B cell (primary cell): ENCODE data around the gene CGNL1.

Source experiments
- EZH2 ChIP-seq: IDR thresholded peaks from 2 replicates; pipeline ENCODE4 v1.6.1; 2012; ENCODE audit warnings: borderline replicate concordance, low read depth, mild to moderate bottlenecking, moderate library complexity, low read length; ENCODE audit not compliant: insufficient read depth, poor library complexity, severe bottlenecking
- TF ChIP-seq, protein P1 (sequence below): fragments of 200-600 bp; IDR thresholded peaks from one replicate; pipeline ENCODE4 v1.8.0; 2022; ENCODE audit warnings: antibody characterized with exemption, mild to moderate bottlenecking

DNA sequence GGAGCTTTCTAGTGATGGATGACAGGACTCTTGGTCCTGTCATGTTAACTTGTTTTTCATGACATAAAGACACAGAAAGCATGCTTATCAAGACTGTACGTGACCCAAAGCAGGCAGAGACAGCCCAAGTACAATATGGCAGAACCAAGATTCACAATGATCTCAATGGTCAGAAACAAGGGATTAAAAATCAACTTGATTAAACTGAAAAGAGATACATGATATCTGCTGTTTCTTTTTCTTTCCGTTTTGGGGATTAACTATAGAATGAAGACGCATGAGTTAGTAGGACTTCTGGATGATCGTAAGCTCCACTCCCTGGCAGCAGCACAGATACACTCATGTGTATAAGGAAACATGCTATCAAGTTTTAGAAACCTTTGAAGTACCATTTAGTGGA, 117.0 kb downstream of the CGNL1 start:
- TF ChIP-seq, protein P1, sequence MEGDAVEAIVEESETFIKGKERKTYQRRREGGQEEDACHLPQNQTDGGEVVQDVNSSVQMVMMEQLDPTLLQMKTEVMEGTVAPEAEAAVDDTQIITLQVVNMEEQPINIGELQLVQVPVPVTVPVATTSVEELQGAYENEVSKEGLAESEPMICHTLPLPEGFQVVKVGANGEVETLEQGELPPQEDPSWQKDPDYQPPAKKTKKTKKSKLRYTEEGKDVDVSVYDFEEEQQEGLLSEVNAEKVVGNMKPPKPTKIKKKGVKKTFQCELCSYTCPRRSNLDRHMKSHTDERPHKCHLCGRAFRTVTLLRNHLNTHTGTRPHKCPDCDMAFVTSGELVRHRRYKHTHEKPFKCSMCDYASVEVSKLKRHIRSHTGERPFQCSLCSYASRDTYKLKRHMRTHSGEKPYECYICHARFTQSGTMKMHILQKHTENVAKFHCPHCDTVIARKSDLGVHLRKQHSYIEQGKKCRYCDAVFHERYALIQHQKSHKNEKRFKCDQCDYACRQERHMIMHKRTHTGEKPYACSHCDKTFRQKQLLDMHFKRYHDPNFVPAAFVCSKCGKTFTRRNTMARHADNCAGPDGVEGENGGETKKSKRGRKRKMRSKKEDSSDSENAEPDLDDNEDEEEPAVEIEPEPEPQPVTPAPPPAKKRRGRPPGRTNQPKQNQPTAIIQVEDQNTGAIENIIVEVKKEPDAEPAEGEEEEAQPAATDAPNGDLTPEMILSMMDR: no peak
- no peak for TF ChIP-seq EZH2
